Central memory CD8-positive, alpha-beta T cell (primary cell): ENCODE measurements around the gene PHOSPHO2.
A peak's percentile ranks its signal among the peaks of the same experiment; 100 is the strongest.

ENCODE experiments used
- ATAC-seq: fragments of 150-1000 bp; cut with Tn5 transposase; replicated peaks from 2 replicates; pipeline ENCODE4 v1.10.0; 2022; ENCODE audit warnings: mild to moderate bottlenecking, moderate FRiP score, moderate number of reproducible peaks; ENCODE audit not compliant: poor library complexity, severe bottlenecking; ENCODE audit errors: extremely low read depth
- DNase-seq, 2 donors: peaks; one replicate each; pipeline ENCODE4 v3.0.0; 2021; ENCODE audit warnings: low spot score in 2 of 2
- H3K27ac Mint-ChIP-seq: one replicate; pipeline ENCODE4 v1.8.0; 2022; ENCODE audit warnings: low read depth, mild to moderate bottlenecking, moderate library complexity, mixed read lengths
- H3K27me3 Mint-ChIP-seq: one replicate; pipeline ENCODE4 v1.8.0; 2022; ENCODE audit warnings: mixed read lengths
- H3K36me3 Mint-ChIP-seq: one replicate; pipeline ENCODE4 v1.8.0; 2022; ENCODE audit warnings: mild to moderate bottlenecking, moderate library complexity, mixed read lengths; ENCODE audit not compliant: insufficient read depth
- H3K4me1 Mint-ChIP-seq: one replicate; pipeline ENCODE4 v1.8.0; 2022; ENCODE audit warnings: mixed read lengths
- H3K4me3 Mint-ChIP-seq: one replicate; pipeline ENCODE4 v1.8.0; 2022; ENCODE audit warnings: mild to moderate bottlenecking, moderate library complexity, mixed read lengths
- H3K9me3 Mint-ChIP-seq: one replicate; pipeline ENCODE4 v1.8.0; 2022; ENCODE audit warnings: mixed read lengths

PHOSPHO2 gene, protein sequence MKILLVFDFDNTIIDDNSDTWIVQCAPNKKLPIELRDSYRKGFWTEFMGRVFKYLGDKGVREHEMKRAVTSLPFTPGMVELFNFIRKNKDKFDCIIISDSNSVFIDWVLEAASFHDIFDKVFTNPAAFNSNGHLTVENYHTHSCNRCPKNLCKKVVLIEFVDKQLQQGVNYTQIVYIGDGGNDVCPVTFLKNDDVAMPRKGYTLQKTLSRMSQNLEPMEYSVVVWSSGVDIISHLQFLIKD

GRCh38 chr2:169694113-169694893 lies at the start of gene PHOSPHO2, which contains the start of gene CFAP210:
Gene PHOSPHO2 (plus strand): TSS chr2:169694469. CDS start chr2:169700972, 6,503 bp downstream.
Gene CFAP210 (minus strand): TSS chr2:169694405. CDS start chr2:169694327, 78 bp downstream.
- no peaks in the 10 kb centered on the region for H3K27me3 Mint-ChIP-seq
- H3K4me1 Mint-ChIP-seq, result peaks cover 19% of the 10 kb centered on the region
- H3K9me3 Mint-ChIP-seq, result peaks cover 11% of the 10 kb centered on the region
- H3K27ac Mint-ChIP-seq, result peak within 1 kb of the TSS; percentile 99
- peak within 1 kb of the TSS; percentile 85 for H3K4me3 Mint-ChIP-seq
- peak; percentile 99 for DNase-seq
- ATAC-seq, result peak; percentile 96
- peaks cover 24% of the 10 kb centered on the region for H3K36me3 Mint-ChIP-seq

GRCh38 chr2:169647496-169647895 lies 46.8 kb upstream of the PHOSPHO2 start:
- Mint-ChIP-seq H3K27me3 (no peaks in the 10 kb centered on the region), H3K27ac (no peak overlapping the region), H3K36me3 (no peaks in the 10 kb centered on the region), H3K4me1 (no peaks in the 10 kb centered on the region), H3K9me3 (no peaks in the 10 kb centered on the region), H3K4me3 (no peak overlapping the region)
- DNase-seq (no peak), ATAC-seq (no peak)

- Mint-ChIP-seq H3K4me3 (no peak overlapping the region), H3K36me3 (no peaks in the 10 kb centered on the region), H3K27me3 (no peaks in the 10 kb centered on the region), H3K9me3 (no peaks in the 10 kb centered on the region), H3K27ac (no peak overlapping the region), H3K4me1 (no peaks in the 10 kb centered on the region)
- ATAC-seq (no peak), DNase-seq (no peak)
These were observed 45.0 kb upstream of the PHOSPHO2 start for GRCh38 chr2:169649278-169649677.

- DNase-seq (no peak), ATAC-seq (no peak)
- no peak overlapping the region for H3K27ac Mint-ChIP-seq
- no peaks in the 10 kb centered on the region for H3K27me3 Mint-ChIP-seq
- no peaks in the 10 kb centered on the region for H3K36me3 Mint-ChIP-seq
- no peaks in the 10 kb centered on the region for H3K4me1 Mint-ChIP-seq
- no peaks in the 10 kb centered on the region for H3K9me3 Mint-ChIP-seq
- no peak overlapping the region for H3K4me3 Mint-ChIP-seq
These were observed 40.6 kb upstream of the PHOSPHO2 start for GRCh38 chr2:169653636-169654035.

DNA sequence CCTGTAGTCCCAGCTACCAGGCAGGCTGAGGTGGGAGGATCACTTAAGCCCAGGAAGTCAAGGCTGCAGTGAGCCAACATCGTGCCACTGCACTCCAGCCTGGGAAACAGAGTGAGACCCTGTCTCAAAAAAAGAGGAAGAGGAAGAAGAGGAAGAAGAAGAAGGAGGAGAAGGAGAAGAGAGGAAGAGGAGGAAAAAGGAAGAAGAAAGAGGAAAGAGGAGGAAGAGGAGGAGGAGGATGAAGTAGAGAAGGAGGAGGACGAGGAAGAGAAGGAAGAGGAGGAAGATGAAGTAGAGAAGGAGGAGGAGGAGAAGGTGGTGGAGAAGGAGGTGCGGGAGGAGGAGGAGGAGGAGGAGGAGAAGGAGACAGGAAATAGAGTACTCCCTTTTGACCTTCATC lies 38.1 kb upstream of the PHOSPHO2 start:
- Mint-ChIP-seq H3K36me3 (no peaks in the 10 kb centered on the region), H3K27me3 (peaks cover 2% of the 10 kb centered on the region), H3K4me3 (no peak overlapping the region), H3K9me3 (no peaks in the 10 kb centered on the region), H3K4me1 (no peaks in the 10 kb centered on the region), H3K27ac (no peak overlapping the region)
- no peak for DNase-seq
- ATAC-seq, result no peak

GRCh38 chr2:169658877-169659276 lies 35.4 kb upstream of the PHOSPHO2 start:
- H3K27me3 Mint-ChIP-seq, result peaks cover 10% of the 10 kb centered on the region
- DNase-seq (no peak), ATAC-seq (no peak)
- no peak overlapping the region for H3K4me3 Mint-ChIP-seq
- H3K9me3 Mint-ChIP-seq, result no peaks in the 10 kb centered on the region
- H3K27ac Mint-ChIP-seq, result no peak overlapping the region
- no peaks in the 10 kb centered on the region for H3K4me1 Mint-ChIP-seq
- H3K36me3 Mint-ChIP-seq, result no peaks in the 10 kb centered on the region

DNA sequence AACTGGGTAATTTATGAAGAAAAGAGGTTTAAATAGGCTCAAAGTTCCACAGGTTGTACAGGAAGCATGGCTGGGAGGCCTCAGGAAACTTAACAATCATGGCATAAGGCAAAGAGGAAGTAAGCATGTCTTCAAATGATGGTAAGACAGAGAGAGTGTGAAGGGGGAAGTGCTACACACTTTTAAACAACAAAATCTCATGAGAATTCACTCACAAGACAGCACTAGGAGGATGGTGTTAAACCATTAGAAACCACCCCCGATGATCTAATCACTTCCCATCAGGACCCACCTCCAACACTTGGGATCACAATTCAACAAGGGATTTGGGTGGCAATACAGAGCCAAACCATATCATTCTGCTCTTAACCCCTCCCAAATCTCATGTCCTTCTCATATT lies 34.9 kb upstream of the PHOSPHO2 start:
- DNase-seq (no peak), ATAC-seq (no peak)
- no peak overlapping the region for H3K4me3 Mint-ChIP-seq
- peaks cover 10% of the 10 kb centered on the region for H3K27me3 Mint-ChIP-seq
- no peaks in the 10 kb centered on the region for H3K36me3 Mint-ChIP-seq
- no peak overlapping the region for H3K27ac Mint-ChIP-seq
- H3K9me3 Mint-ChIP-seq, result no peaks in the 10 kb centered on the region
- no peaks in the 10 kb centered on the region for H3K4me1 Mint-ChIP-seq

DNA sequence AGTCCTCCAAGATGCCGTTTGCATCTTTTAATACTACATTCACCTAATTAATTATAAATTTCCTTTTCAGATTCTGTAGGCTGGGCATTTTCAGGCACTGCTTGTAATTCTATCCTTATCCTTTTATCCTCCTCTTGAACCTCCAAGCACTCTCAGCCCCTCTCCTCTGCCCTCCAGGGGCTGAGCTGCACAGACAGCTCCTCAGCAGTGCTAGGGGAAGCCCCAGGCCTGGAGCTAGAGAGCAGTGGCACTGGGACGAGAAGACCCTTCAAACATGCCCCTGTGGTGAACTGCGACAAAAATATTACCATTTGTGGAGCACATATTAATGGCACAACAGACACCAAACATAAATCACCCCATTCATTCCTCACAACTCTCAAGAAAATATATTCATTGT lies 33.0 kb upstream of the PHOSPHO2 start:
- ATAC-seq (no peak), DNase-seq (no peak)
- no peak overlapping the region for H3K4me3 Mint-ChIP-seq
- H3K27ac Mint-ChIP-seq, result no peak overlapping the region
- no peaks in the 10 kb centered on the region for H3K9me3 Mint-ChIP-seq
- no peaks in the 10 kb centered on the region for H3K36me3 Mint-ChIP-seq
- peaks cover 10% of the 10 kb centered on the region for H3K27me3 Mint-ChIP-seq
- no peaks in the 10 kb centered on the region for H3K4me1 Mint-ChIP-seq

GRCh38 chr2:169662744-169663143 lies 31.5 kb upstream of the PHOSPHO2 start:
- H3K27me3 Mint-ChIP-seq, result peaks cover 10% of the 10 kb centered on the region
- H3K4me1 Mint-ChIP-seq, result no peaks in the 10 kb centered on the region
- no peak overlapping the region for H3K27ac Mint-ChIP-seq
- H3K9me3 Mint-ChIP-seq, result no peaks in the 10 kb centered on the region
- H3K36me3 Mint-ChIP-seq, result no peaks in the 10 kb centered on the region
- ATAC-seq (no peak), DNase-seq (no peak)
- no peak overlapping the region for H3K4me3 Mint-ChIP-seq

DNA sequence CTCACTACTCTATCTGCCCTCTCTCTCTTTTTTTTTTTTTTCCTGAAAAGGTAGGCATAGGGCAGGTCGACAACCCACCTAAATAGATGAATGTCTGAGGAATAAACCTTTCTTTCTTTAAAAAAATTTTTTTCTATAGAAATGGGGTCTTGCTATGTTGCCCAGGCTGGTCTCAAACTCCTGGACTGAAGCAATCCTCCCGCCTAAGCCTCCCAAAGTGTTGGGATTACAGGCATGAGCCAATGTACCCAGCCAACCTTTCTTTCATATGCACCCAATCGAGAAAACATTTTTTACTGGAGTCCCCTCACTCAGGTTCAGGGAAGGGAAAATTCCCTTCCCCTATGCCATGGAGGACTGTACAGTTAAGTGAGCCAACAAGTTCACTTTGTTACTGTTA lies 31.0 kb upstream of the PHOSPHO2 start:
- Mint-ChIP-seq H3K27me3 (peaks cover 10% of the 10 kb centered on the region), H3K36me3 (no peaks in the 10 kb centered on the region), H3K4me3 (no peak overlapping the region), H3K27ac (no peak overlapping the region), H3K9me3 (no peaks in the 10 kb centered on the region), H3K4me1 (no peaks in the 10 kb centered on the region)
- ATAC-seq, result no peak
- DNase-seq, result no peak

GRCh38 chr2:169664600-169664977 lies 29.7 kb upstream of the PHOSPHO2 start:
- Mint-ChIP-seq H3K36me3 (no peaks in the 10 kb centered on the region), H3K4me1 (no peaks in the 10 kb centered on the region), H3K4me3 (no peak overlapping the region), H3K27ac (no peak overlapping the region), H3K9me3 (no peaks in the 10 kb centered on the region), H3K27me3 (peaks cover 10% of the 10 kb centered on the region)
- DNase-seq, result no peak
- ATAC-seq, result no peak

DNA sequence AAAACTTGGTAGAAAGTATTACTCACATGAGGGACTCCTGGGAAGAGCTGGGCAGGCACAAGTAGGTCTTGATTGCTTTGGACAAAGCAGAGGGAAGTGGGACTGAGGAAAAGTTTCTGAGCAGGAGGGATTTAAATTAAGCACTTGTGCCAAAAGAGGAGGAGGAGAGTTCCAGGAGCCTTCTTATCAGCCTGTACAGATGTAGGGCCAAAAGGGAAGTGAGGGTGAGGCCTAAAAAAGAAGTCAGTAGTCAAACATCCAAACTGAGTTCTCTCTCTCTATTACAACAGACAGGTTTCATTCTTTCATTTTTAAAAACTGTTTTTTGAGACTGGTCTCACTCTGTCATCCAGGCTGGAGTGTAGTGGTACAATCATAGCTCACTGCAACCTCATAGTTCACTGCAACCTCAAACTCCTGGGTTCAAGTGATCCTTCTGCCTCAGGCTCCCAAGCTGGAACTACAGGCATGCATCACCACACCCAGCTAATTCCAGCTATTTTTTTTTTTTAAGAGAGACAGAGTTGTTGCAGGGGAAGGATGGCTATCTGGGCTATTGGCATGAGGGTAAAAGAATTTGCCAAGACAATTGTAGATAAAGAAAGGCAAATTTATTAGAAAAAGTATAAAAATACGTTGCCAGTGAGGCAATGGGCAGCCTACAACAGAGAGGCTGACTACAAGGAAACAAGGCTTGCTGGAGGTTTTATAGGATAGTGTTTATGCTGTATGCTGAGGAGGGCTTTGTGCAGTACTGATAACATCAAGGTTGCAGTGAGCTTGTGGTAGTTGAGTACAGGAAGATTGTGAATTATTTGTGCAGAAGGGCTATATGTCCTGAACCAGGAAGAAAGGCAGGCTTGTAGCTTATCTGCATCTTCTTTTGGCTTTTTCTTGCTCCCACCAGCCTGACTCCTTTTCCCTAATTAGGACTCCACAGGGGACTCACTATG lies 29.0 kb upstream of the PHOSPHO2 start:
- no peak for DNase-seq
- Mint-ChIP-seq H3K27me3 (peaks cover 10% of the 10 kb centered on the region), H3K4me1 (no peaks in the 10 kb centered on the region), H3K4me3 (no peak overlapping the region), H3K27ac (no peak overlapping the region), H3K36me3 (no peaks in the 10 kb centered on the region), H3K9me3 (no peaks in the 10 kb centered on the region)
- no peak for ATAC-seq
